ENCODE results near the gene PRKCE. TPM values are rescaled to one million over a fixed set of nuclear protein-coding genes. Genes with fewer than 3 reads are reported as not detected.

Gene PRKCE
- total RNA-seq, 1 donor from 2014 or later: 85.0 TPM

- Histone ChIP-seq H3K4me3 (no peak overlapping the region), H3K36me3 (peaks cover 7% of the 10 kb centered on the region), H3K27ac (peak overlapping the region; percentile 64), H3K27me3 (ENCODE audit: low read depth) (no peaks in the 10 kb centered on the region), H3K4me1 (peaks cover 35% of the 10 kb centered on the region), H3K9me3 (no peaks in the 10 kb centered on the region)
- intact Hi-C loops (cut with DNase I): no loop called here
- TF ChIP-seq CTCF (IDR thresholded peaks at IDR 0.05): no peak
- DNase-seq (no peak), ATAC-seq (no peak)
These were observed 483.2 kb downstream of the PRKCE start for GRCh38 chr2:46134531-46135227.

DNA sequence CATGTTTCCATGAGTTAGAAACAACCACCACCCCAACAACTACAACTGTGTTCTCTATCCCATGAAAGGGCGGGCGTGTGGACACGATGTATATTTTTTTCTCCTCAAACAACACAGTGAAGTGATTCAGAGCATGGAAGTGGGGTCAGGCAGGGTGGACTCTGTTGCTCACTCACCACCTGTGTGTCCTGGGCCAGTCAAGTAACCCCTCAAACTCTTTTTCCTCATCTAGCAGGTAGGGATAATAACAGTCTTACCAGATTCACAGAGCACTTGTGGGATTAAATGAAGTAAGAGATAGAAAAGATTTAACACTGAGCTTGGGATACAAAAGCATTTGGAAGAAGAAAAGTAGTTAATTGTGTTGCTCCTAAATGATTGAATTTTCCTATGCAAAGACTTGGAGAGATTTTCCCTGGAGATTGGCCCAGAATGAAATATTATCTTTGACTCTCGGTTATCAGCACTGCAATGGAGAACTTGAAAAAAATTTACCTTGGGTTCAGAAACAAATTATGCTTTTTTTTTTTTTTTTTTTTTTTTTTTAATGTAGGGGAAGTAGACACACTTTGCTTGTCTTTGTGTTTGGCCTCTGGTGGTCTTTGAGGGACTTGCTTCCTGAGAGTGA is 483.9 kb downstream of the PRKCE start:
- H3K9me3 ChIP-seq: no peaks in the 10 kb centered on the region
- no peak for TF ChIP-seq CTCF (IDR thresholded peaks at IDR 0.05)
- intact Hi-C loops (cut with DNase I): no loop called here
- H3K27me3 ChIP-seq (ENCODE audit: low read depth): no peaks in the 10 kb centered on the region
- ATAC-seq: no peak
- peaks cover 35% of the 10 kb centered on the region for H3K4me1 ChIP-seq
- peak overlapping the region; percentile 64 for H3K27ac ChIP-seq
- no peak for DNase-seq
- no peak overlapping the region for H3K4me3 ChIP-seq
- H3K36me3 ChIP-seq: peaks cover 7% of the 10 kb centered on the region

DNA sequence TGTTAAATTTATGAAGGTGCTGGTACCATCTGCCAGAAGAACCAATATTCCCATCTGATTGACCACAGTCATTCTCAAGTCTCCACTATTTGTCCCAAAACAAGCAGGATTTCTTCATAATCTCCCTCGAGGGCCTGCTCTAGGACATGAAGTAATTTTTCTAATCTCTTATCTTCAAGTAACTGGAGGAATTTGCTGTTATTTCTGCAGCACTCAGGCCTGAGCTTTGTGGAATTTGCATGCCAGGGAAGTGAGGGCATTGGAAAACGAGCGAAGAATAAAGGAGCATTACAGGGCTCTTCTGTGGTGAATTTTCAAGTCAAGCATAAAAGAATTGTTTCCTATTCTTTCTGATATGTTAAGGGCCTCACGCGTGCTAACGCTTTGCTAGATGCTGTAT is 484.5 kb downstream of the PRKCE start:
- Histone ChIP-seq H3K27ac (peak overlapping the region; percentile 64), H3K9me3 (no peaks in the 10 kb centered on the region), H3K36me3 (peaks cover 7% of the 10 kb centered on the region), H3K4me3 (no peak overlapping the region), H3K4me1 (peaks cover 35% of the 10 kb centered on the region), H3K27me3 (ENCODE audit: low read depth) (no peaks in the 10 kb centered on the region)
- ATAC-seq (peak; percentile 61 to 87), DNase-seq (no peak)
- no peak for TF ChIP-seq CTCF (IDR thresholded peaks at IDR 0.05)
- intact Hi-C loops (cut with DNase I): no loop called here

DNA sequence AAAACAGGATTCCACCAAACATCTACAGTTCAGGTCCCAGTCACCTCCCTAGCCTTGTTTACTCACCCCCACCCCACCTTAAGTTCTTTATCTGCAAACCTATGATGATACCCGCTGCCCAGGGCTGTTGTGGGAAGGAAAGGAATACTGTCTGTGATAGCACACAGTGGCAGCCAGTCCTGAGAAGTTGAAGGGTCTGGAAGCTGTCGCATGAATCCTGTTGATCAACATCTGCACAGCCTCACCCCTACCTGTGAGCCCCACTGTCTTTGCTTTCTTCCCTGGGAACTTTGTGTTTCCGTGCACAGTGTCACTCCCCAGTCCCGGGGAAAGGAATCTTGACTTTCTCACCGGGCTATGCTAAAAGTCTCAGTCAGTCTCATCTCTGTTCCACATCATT is 485.0 kb downstream of the PRKCE start:
- intact Hi-C loops (cut with DNase I): no loop called here
- ATAC-seq (peak in 1 of 2 donors; percentile 23), DNase-seq (no peak)
- Histone ChIP-seq H3K4me3 (no peak overlapping the region), H3K27me3 (ENCODE audit: low read depth) (no peaks in the 10 kb centered on the region), H3K36me3 (peaks cover 7% of the 10 kb centered on the region), H3K27ac (peak overlapping the region; percentile 64), H3K9me3 (no peaks in the 10 kb centered on the region), H3K4me1 (peaks cover 35% of the 10 kb centered on the region)
- TF ChIP-seq CTCF (IDR thresholded peaks at IDR 0.05): no peak

- peak overlapping the region; percentile 64 for H3K27ac ChIP-seq
- DNase-seq (no peak), ATAC-seq (no peak)
- H3K36me3 ChIP-seq: peaks cover 7% of the 10 kb centered on the region
- no peak overlapping the region for H3K4me3 ChIP-seq
- H3K27me3 ChIP-seq (ENCODE audit: low read depth): no peaks in the 10 kb centered on the region
- no peaks in the 10 kb centered on the region for H3K9me3 ChIP-seq
- peaks cover 35% of the 10 kb centered on the region for H3K4me1 ChIP-seq
- intact Hi-C loops (cut with DNase I): no loop called here
- TF ChIP-seq CTCF (IDR thresholded peaks at IDR 0.05): no peak
These were observed 485.5 kb downstream of the PRKCE start for GRCh38 chr2:46136953-46137352.
